Inferior parietal cortex (tissue), 1 donor: ENCODE measurements around the gene MZB1.
"Not testable (repeated sequence)": the region's sequence is repeated elsewhere in the genome, so short reads cannot be mapped to it uniquely, and the experiment has no call there.

Experiments used
- DNase-seq: peaks from one replicate; pipeline ENCODE4 v3.0.0-alpha.2; 2016; ENCODE audit errors: extremely low spot score

The MZB1 gene

GRCh38 chr5:139410993-139411828 is 21.5 kb upstream of the MZB1 start:
- peak; percentile 61 for DNase-seq

GRCh38 chr5:139410121-139410992 is 20.6 kb upstream of the MZB1 start:
- DNase-seq, result no peak

GRCh38 chr5:139409116-139409515 is 19.4 kb upstream of the MZB1 start:
- not testable (repeated sequence) for DNase-seq

- no peak for DNase-seq
Observed at GRCh38 chr5:139408191-139408590, 18.5 kb upstream of the MZB1 start.

- no peak for DNase-seq
Observed at GRCh38 chr5:139407517-139407916, 17.8 kb upstream of the MZB1 start.

GRCh38 chr5:139406963-139407362 is 17.2 kb upstream of the MZB1 start:
- no peak for DNase-seq

- DNase-seq, result no peak
Observed at GRCh38 chr5:139404484-139404840, 14.7 kb upstream of the MZB1 start.

GRCh38 chr5:139403787-139404483 is 14.2 kb upstream of the MZB1 start, which contains the start of gene SPATA24:
Gene SPATA24, minus strand, starts transcription at chr5:139404089. Its CDS starts 29 bp downstream, at chr5:139404060.
- peak; percentile 98 for DNase-seq

- no peak for DNase-seq
Observed at GRCh38 chr5:139403418-139403786, 13.7 kb upstream of the MZB1 start.

GRCh38 chr5:139402561-139403158 is 12.9 kb upstream of the MZB1 start:
- no peak for DNase-seq

- no peak for DNase-seq
Observed at GRCh38 chr5:139401546-139401945, 11.8 kb upstream of the MZB1 start.

- DNase-seq, result no peak
Observed at GRCh38 chr5:139399501-139400121, 9.9 kb upstream of the MZB1 start.

GRCh38 chr5:139397921-139398320 is 8.2 kb upstream of the MZB1 start:
- no peak for DNase-seq

- DNase-seq, result no peak
Observed at GRCh38 chr5:139396691-139397090, 7.0 kb upstream of the MZB1 start.

- DNase-seq, result no peak
Observed at GRCh38 chr5:139395844-139396640, 6.3 kb upstream of the MZB1 start.

- DNase-seq, result no peak
Observed at GRCh38 chr5:139394654-139395566, 5.2 kb upstream of the MZB1 start, which contains the start of gene PROB1. Gene PROB1, minus strand, starts transcription at chr5:139395104. Its CDS starts 23 bp downstream, at chr5:139395081.

- DNase-seq, result no peak
Observed at GRCh38 chr5:139394123-139394653, 4.5 kb upstream of the MZB1 start.

- no peak for DNase-seq
Observed at GRCh38 chr5:139393497-139394122, 3.9 kb upstream of the MZB1 start.
